Measurements from ENCODE around the gene NEAT1.

- TF ChIP-seq REST (IDR thresholded peaks at IDR 0.05; ENCODE audit: insufficient read depth in 1 of 2, low read depth in 2 of 2, low read length in 2 of 2) = no peak
- no peak for TF ChIP-seq POLR2AphosphoS5 (IDR thresholded peaks at IDR 0.05; ENCODE audit: low read depth, low read length)
- no peak for TF ChIP-seq TAF1 (IDR thresholded peaks at IDR 0.05; ENCODE audit: borderline replicate concordance, insufficient read depth, low read length)
Observed at GRCh38 chr11:65378928-65379638, 43.5 kb upstream of the NEAT1 start.
